ENCODE measurements around the gene C3.
"Not testable (repeated sequence)": the region's sequence is repeated elsewhere in the genome, so short reads cannot be mapped to it uniquely, and the experiment has no call there.

The C3 gene

GRCh38 chr19:6674408-6674807 lies 46.0 kb downstream of the C3 start:
- Mint-ChIP-seq H3K4me3 (peak overlapping the region; percentile 77), H3K4me1 (ENCODE audit: low read depth) (peaks cover 58% of the 10 kb centered on the region), H3K27ac (peak overlapping the region; percentile 91)
- H3K36me3 Mint-ChIP-seq (ENCODE audit: low read depth); H3K27me3 Mint-ChIP-seq (ENCODE audit: low read depth); DNase-seq (ENCODE audit: low spot score); H3K9me3 Mint-ChIP-seq: not testable (repeated sequence)

- Mint-ChIP-seq H3K27me3 (ENCODE audit: low read depth) (no peaks in the 10 kb centered on the region), H3K4me3 (no peak overlapping the region), H3K4me1 (ENCODE audit: low read depth) (peaks cover 58% of the 10 kb centered on the region), H3K36me3 (ENCODE audit: low read depth) (peaks cover 5% of the 10 kb centered on the region), H3K27ac (no peak overlapping the region), H3K9me3 (peaks cover 2% of the 10 kb centered on the region)
- DNase-seq (ENCODE audit: low spot score), result no peak
These were observed 47.7 kb downstream of the C3 start for GRCh38 chr19:6672693-6673290.

GRCh38 chr19:6671960-6672359 lies 48.5 kb downstream of the C3 start:
- no peak for DNase-seq (ENCODE audit: low spot score)
- Mint-ChIP-seq H3K4me1 (ENCODE audit: low read depth) (peaks cover 57% of the 10 kb centered on the region), H3K4me3 (peak overlapping the region; percentile 27)

GRCh38 chr19:6668691-6669090 lies 51.8 kb downstream of the C3 start:
- peak overlapping the region; percentile 98 for H3K4me3 Mint-ChIP-seq
- H3K27me3 Mint-ChIP-seq (ENCODE audit: low read depth), result no peaks in the 10 kb centered on the region
- peaks cover 23% of the 10 kb centered on the region for H3K36me3 Mint-ChIP-seq (ENCODE audit: low read depth)
- no peak for DNase-seq (ENCODE audit: low spot score)
- peaks cover 32% of the 10 kb centered on the region for H3K4me1 Mint-ChIP-seq (ENCODE audit: low read depth)
- no peaks in the 10 kb centered on the region for H3K9me3 Mint-ChIP-seq
- peak overlapping the region; percentile 91 for H3K27ac Mint-ChIP-seq

More at GRCh38 chr19:6671960-6672359, 48.5 kb downstream of the C3 start:
- Mint-ChIP-seq H3K9me3 (no peaks in the 10 kb centered on the region), H3K27me3 (ENCODE audit: low read depth) (no peaks in the 10 kb centered on the region), H3K27ac (peak overlapping the region; percentile 58), H3K36me3 (ENCODE audit: low read depth) (peaks cover 6% of the 10 kb centered on the region)

- Mint-ChIP-seq H3K36me3 (ENCODE audit: low read depth) (peaks cover 23% of the 10 kb centered on the region), H3K9me3 (peaks cover 3% of the 10 kb centered on the region), H3K27me3 (ENCODE audit: low read depth) (no peaks in the 10 kb centered on the region), H3K4me3 (peak overlapping the region; percentile 49), H3K4me1 (ENCODE audit: low read depth) (peaks cover 33% of the 10 kb centered on the region), H3K27ac (no peak overlapping the region)
- DNase-seq (ENCODE audit: low spot score), result no peak
These were observed 53.3 kb downstream of the C3 start for GRCh38 chr19:6667114-6667627.

GRCh38 chr19:6664916-6665315 lies 55.5 kb downstream of the C3 start:
- Mint-ChIP-seq H3K27ac (no peak overlapping the region), H3K4me3 (no peak overlapping the region), H3K9me3 (peaks cover 3% of the 10 kb centered on the region), H3K4me1 (ENCODE audit: low read depth) (peaks cover 39% of the 10 kb centered on the region), H3K27me3 (ENCODE audit: low read depth) (no peaks in the 10 kb centered on the region), H3K36me3 (ENCODE audit: low read depth) (peaks cover 35% of the 10 kb centered on the region)
- no peak for DNase-seq (ENCODE audit: low spot score)

GRCh38 chr19:6663236-6664201 lies 56.9 kb downstream of the C3 start:
- Mint-ChIP-seq H3K4me3 (no peak overlapping the region), H3K27ac (no peak overlapping the region)

GRCh38 chr19:6662702-6663101 lies 57.7 kb downstream of the C3 start:
- Mint-ChIP-seq H3K4me1 (ENCODE audit: low read depth) (peaks cover 38% of the 10 kb centered on the region), H3K27me3 (ENCODE audit: low read depth) (no peaks in the 10 kb centered on the region), H3K9me3 (peaks cover 3% of the 10 kb centered on the region), H3K36me3 (ENCODE audit: low read depth) (peaks cover 35% of the 10 kb centered on the region), H3K27ac (no peak overlapping the region), H3K4me3 (no peak overlapping the region)
- DNase-seq (ENCODE audit: low spot score), result no peak

More at GRCh38 chr19:6663236-6664201, 56.9 kb downstream of the C3 start:
- H3K4me1 Mint-ChIP-seq (ENCODE audit: low read depth), result peaks cover 33% of the 10 kb centered on the region
- no peaks in the 10 kb centered on the region for H3K27me3 Mint-ChIP-seq (ENCODE audit: low read depth)
- DNase-seq (ENCODE audit: low spot score), result no peak
- peaks cover 33% of the 10 kb centered on the region for H3K36me3 Mint-ChIP-seq (ENCODE audit: low read depth)
- H3K9me3 Mint-ChIP-seq, result peaks cover 3% of the 10 kb centered on the region

- peaks cover 40% of the 10 kb centered on the region for H3K4me1 Mint-ChIP-seq (ENCODE audit: low read depth)
- H3K27ac Mint-ChIP-seq, result peak overlapping the region; percentile 90
- DNase-seq (ENCODE audit: low spot score), result peak; percentile 83
- H3K9me3 Mint-ChIP-seq; H3K27me3 Mint-ChIP-seq (ENCODE audit: low read depth): not testable (repeated sequence)
- H3K4me3 Mint-ChIP-seq, result peak overlapping the region; percentile 55
- peaks cover 32% of the 10 kb centered on the region for H3K36me3 Mint-ChIP-seq (ENCODE audit: low read depth)
These were observed 58.8 kb downstream of the C3 start for GRCh38 chr19:6661509-6662244.

- Mint-ChIP-seq H3K4me1 (ENCODE audit: low read depth) (peaks cover 46% of the 10 kb centered on the region), H3K27ac (peak overlapping the region; percentile 90), H3K36me3 (ENCODE audit: low read depth) (peaks cover 31% of the 10 kb centered on the region), H3K4me3 (peak overlapping the region; percentile 55), H3K9me3 (peaks cover 3% of the 10 kb centered on the region), H3K27me3 (ENCODE audit: low read depth) (no peaks in the 10 kb centered on the region)
- no peak for DNase-seq (ENCODE audit: low spot score)
These were observed 59.5 kb downstream of the C3 start for GRCh38 chr19:6660930-6661329.

- H3K27ac Mint-ChIP-seq; H3K9me3 Mint-ChIP-seq; H3K4me3 Mint-ChIP-seq; H3K27me3 Mint-ChIP-seq (ENCODE audit: low read depth); DNase-seq (ENCODE audit: low spot score): not testable (repeated sequence)
- H3K36me3 Mint-ChIP-seq (ENCODE audit: low read depth), result peaks cover 13% of the 10 kb centered on the region
- peaks cover 59% of the 10 kb centered on the region for H3K4me1 Mint-ChIP-seq (ENCODE audit: low read depth)
These were observed 64.1 kb downstream of the C3 start for GRCh38 chr19:6656390-6656789.

GRCh38 chr19:6654347-6655310 lies 65.8 kb downstream of the C3 start:
- H3K27ac Mint-ChIP-seq, result peak overlapping the region; percentile 94
- H3K27me3 Mint-ChIP-seq (ENCODE audit: low read depth), result no peaks in the 10 kb centered on the region
- no peaks in the 10 kb centered on the region for H3K9me3 Mint-ChIP-seq
- H3K4me1 Mint-ChIP-seq (ENCODE audit: low read depth), result peaks cover 52% of the 10 kb centered on the region
- DNase-seq (ENCODE audit: low spot score), result peak; percentile 79
- peaks cover 8% of the 10 kb centered on the region for H3K36me3 Mint-ChIP-seq (ENCODE audit: low read depth)
- H3K4me3 Mint-ChIP-seq, result peak overlapping the region; percentile 84

GRCh38 chr19:6652805-6653094 lies 67.7 kb downstream of the C3 start:
- H3K4me1 Mint-ChIP-seq (ENCODE audit: low read depth), result peaks cover 48% of the 10 kb centered on the region
- peak overlapping the region; percentile 77 for H3K27ac Mint-ChIP-seq

More at GRCh38 chr19:6652805-6653094, 67.7 kb downstream of the C3 start:
- Mint-ChIP-seq H3K9me3 (no peaks in the 10 kb centered on the region), H3K27me3 (ENCODE audit: low read depth) (no peaks in the 10 kb centered on the region), H3K36me3 (ENCODE audit: low read depth) (peaks cover 3% of the 10 kb centered on the region), H3K4me3 (peak overlapping the region; percentile 40)
- no peak for DNase-seq (ENCODE audit: low spot score)

Measured in T-helper 2 cell treated with Interferon-gamma antibody and Interleukin-4, amounts not matched to agents 5 μg/mL and 100 μg/mL, for 36 hours (primary cell).